Muscle layer of duodenum (tissue), 2 donors: Measurements from ENCODE around the gene ARHGEF16.

Experiments
- H3K27ac ChIP-seq: one replicate; pipeline ENCODE4 v1.7.0; 2013; ENCODE audit warnings: mild to moderate bottlenecking, low read length
- H3K27me3 ChIP-seq: one replicate; pipeline ENCODE4 v1.7.0; 2013; ENCODE audit warnings: low read depth, mild to moderate bottlenecking, control low read depth, low read length
- H3K36me3 ChIP-seq, 2 donors: one replicate each; pipeline ENCODE4 v1.7.0; 2013; ENCODE audit warnings: low read length in 2 of 2, control low read depth in 1 of 2, mild to moderate bottlenecking in 1 of 2; ENCODE audit not compliant: insufficient read depth in 2 of 2, control insufficient read depth in 1 of 2
- H3K4me1 ChIP-seq, 2 donors: one replicate each; pipeline ENCODE4 v1.7.0; 2013; ENCODE audit warnings: low read length in 2 of 2, mild to moderate bottlenecking in 2 of 2, control low read depth in 1 of 2, moderate library complexity in 1 of 2; ENCODE audit not compliant: insufficient read depth in 2 of 2, control insufficient read depth in 1 of 2
- H3K4me3 ChIP-seq, 2 donors: one replicate each; pipeline ENCODE4 v1.7.0; 2013; ENCODE audit warnings: low read length in 2 of 2, low read depth in 1 of 2, mild to moderate bottlenecking in 1 of 2
- H3K9me3 ChIP-seq, 2 donors: one replicate each; pipeline ENCODE4 v1.7.0; 2013; ENCODE audit warnings: low read length in 2 of 2, control low read depth in 1 of 2, mild to moderate bottlenecking in 1 of 2; ENCODE audit not compliant: control insufficient read depth in 1 of 2
- donor health status: healthy.

The ARHGEF16 gene

DNA sequence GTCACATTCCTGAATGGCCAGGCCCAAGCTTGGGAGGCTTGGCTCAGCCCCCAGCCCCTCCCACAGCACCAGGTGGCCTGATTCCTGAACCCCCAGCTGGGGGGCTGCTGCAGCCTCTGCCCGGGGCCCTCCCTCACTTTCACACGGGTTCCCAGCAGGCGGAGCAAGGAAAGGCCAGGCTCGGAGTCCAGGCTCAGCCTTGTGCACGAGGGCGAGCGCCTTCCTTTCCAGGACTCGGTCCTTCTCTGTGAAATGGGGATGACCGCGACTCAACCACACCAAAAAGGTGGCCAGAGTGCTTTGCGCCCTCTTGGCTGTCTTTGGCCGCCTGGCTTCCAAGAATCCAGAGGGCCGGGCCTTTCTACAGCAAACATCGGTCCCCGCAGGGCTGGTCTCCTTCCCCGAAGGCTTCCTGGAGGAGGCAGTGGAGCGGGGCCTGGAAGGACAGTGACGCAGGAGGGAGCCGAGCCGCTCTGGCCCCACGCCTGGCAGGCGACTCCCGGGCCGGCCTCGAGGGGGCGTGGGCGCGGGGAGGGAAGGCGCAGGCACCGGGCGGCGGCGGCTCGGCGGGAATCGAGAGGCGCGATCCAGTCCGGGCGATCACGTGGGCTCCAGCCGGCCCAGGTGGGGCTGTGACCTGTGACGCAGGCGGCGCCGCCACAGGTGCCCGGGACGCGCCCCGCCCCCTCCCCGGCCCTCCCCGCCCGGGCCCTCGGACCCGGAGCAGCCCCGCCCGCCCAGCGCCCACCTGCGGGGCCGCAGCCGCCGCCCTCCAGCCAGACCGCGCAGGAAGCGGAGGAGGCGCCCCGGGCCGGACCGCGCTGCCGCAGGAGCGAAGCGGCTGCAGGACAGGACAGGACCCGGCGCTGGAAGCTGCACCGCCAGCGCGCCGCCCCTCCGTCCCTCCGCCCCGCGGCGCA lies at the start of gene ARHGEF16:
ARHGEF16 (plus strand) TSS at position 775 of the 920 bp plus-strand sequence. CDS start 8,420 bp downstream, outside the sequence.
- Histone ChIP-seq H3K4me1 (peaks cover 0 to 26% of the 10 kb centered on the region in 2 donors), H3K9me3 (no peaks in the 10 kb centered on the region), H3K27ac (no peak within 1 kb of the TSS), H3K4me3 (peak within 1 kb of the TSS; percentile 39 to 64), H3K36me3 (no peaks in the 10 kb centered on the region), H3K27me3 (peaks cover 20% of the 10 kb centered on the region)

DNA sequence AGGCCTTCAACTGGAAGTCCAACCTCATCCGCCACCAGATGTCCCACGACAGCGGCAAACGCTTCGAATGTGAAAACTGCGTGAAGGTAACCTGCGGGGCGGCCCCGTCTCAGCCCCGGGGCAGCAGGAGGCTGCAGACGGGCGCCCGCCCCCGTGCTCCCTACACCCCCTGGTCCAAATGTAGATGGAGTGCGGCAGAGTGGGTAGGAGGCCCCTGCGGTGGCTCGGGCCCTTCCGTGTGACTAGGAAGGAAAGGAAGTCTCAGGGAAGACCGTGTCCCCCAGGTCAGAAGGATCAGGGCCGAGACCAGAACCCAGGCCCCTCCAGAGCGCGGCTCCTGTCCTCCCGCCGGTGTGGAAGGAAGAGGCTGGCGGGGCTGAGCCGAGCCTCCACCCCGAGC lies 49.7 kb upstream of the ARHGEF16 start:
- Histone ChIP-seq H3K9me3 (no peaks in the 10 kb centered on the region), H3K36me3 (no peaks in the 10 kb centered on the region), H3K4me1 (peaks cover 0 to 11% of the 10 kb centered on the region in 2 donors), H3K27ac (no peak overlapping the region), H3K4me3 (no peak overlapping the region), H3K27me3 (no peaks in the 10 kb centered on the region)

DNA sequence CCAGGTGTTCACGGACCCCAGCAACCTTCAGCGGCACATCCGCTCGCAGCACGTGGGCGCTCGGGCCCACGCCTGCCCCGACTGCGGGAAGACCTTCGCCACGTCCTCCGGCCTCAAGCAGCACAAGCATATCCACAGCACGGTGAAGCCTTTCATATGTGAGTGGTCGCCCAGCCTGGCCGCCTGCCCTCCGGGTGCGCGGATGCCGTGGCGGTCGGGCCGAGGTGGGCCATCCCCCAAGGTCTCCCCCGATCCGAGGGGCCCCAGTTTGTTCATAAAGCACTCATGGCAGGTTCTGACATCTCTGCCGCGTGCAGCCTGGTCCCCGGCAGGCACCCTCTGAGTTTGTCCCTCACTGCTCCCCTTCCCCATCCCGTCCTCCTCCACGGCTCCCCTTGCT lies 49.0 kb upstream of the ARHGEF16 start:
- H3K4me1 ChIP-seq, result peaks cover 0 to 11% of the 10 kb centered on the region in 2 donors
- H3K27ac ChIP-seq, result no peak overlapping the region
- H3K9me3 ChIP-seq, result no peaks in the 10 kb centered on the region
- H3K27me3 ChIP-seq, result no peaks in the 10 kb centered on the region
- H3K4me3 ChIP-seq, result no peak overlapping the region
- H3K36me3 ChIP-seq, result no peaks in the 10 kb centered on the region

DNA sequence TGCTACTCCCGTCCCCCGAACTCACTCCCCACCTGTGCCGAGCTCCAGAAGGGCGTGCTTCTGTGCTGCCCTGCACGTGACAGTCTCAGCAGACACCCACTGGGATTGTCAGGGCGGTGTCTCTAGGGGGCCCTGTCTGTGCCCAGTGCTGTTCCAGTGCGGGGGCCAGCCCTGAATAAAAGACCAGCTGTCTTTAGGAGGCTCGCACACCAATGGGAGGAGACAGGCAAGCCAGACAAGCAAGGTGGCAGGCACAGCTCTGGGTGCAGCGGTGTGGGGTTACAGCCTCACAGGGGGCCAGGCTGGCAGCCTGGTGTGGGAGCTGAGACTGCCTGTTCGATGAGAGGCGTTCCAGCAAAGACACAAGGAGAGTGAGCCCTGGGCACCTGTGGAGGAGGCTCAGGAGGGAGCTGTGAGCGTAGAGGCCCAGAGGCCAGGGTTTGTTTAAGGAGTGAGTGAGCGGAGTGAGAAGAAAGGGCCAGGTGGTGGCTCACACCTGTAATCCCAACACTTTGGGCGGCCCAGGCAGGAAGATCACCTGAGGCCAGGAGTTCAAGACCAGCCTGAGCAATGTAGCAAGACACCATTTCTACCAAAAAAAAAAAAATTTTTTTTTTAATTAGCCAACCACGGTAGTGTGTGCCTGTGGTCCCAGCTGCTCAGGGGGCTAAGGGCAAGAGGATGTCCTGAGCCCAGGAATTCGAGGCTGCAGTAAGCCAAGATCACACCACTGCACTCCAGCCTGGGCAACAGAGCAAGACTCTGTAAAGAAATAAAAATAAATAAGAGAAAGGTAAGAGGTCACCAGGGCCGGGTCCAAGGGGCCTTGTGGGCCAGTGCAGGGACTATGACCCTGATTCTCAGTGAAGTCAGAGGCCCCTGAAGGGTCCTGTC lies 48.2 kb upstream of the ARHGEF16 start:
- Histone ChIP-seq H3K27ac (no peak overlapping the region), H3K27me3 (no peaks in the 10 kb centered on the region), H3K36me3 (no peaks in the 10 kb centered on the region), H3K4me3 (no peak overlapping the region), H3K4me1 (peaks cover 0 to 11% of the 10 kb centered on the region in 2 donors), H3K9me3 (no peaks in the 10 kb centered on the region)

DNA sequence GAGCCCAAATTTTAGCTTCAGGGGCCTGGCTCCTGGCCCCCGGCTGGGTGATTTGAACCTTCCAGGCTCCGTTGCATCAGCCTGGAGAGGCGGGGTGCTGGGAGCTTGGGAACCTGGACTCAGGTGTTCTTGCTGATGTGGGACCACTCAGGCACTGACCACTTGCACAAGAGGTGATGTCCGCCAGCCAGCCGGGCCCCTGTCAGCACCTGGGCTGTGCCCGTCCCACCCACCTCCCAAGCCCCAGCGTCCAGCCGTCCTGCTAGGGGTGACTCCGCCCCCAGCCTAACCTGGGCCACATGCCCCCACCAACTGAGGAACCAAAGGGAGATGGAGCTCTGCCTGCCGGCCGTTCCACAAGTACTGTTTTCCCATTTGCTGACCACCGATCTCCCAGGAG lies 47.4 kb upstream of the ARHGEF16 start:
- H3K9me3 ChIP-seq, result no peaks in the 10 kb centered on the region
- H3K27me3 ChIP-seq, result no peaks in the 10 kb centered on the region
- H3K4me3 ChIP-seq, result no peak overlapping the region
- H3K36me3 ChIP-seq, result no peaks in the 10 kb centered on the region
- H3K4me1 ChIP-seq, result peaks cover 0 to 8% of the 10 kb centered on the region in 2 donors
- H3K27ac ChIP-seq, result no peak overlapping the region

DNA sequence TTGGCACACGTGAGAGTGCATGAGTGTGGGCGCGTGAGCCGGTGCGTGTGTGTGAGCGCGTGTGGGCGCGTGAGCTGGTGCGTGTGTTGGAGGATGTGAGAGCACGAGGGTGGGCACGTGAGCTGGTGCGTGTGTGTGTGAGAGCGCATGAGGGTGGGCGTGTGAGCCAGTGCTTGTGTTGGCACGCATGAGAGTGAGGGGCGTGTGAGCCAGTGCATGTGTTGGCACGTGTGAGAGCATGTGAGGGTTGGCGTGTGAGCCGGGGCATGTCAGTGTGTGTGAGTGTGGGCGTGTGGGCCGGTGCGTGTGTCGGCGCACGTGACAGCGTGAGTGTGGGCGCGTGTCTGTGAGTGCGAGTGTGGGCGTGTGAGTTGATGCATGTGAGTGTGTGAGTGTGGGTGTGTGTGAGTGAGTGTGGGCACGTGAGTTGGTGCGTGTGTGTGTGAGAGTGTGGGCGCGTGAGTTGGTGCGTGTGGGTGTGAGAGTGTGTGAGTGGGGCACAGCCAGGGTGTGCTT lies 45.7 kb upstream of the ARHGEF16 start:
- no peaks in the 10 kb centered on the region for H3K4me1 ChIP-seq
- no peak overlapping the region for H3K27ac ChIP-seq
- H3K27me3 ChIP-seq, result no peaks in the 10 kb centered on the region
- no peaks in the 10 kb centered on the region for H3K36me3 ChIP-seq
- no peaks in the 10 kb centered on the region for H3K9me3 ChIP-seq
- H3K4me3 ChIP-seq, result no peak overlapping the region

DNA sequence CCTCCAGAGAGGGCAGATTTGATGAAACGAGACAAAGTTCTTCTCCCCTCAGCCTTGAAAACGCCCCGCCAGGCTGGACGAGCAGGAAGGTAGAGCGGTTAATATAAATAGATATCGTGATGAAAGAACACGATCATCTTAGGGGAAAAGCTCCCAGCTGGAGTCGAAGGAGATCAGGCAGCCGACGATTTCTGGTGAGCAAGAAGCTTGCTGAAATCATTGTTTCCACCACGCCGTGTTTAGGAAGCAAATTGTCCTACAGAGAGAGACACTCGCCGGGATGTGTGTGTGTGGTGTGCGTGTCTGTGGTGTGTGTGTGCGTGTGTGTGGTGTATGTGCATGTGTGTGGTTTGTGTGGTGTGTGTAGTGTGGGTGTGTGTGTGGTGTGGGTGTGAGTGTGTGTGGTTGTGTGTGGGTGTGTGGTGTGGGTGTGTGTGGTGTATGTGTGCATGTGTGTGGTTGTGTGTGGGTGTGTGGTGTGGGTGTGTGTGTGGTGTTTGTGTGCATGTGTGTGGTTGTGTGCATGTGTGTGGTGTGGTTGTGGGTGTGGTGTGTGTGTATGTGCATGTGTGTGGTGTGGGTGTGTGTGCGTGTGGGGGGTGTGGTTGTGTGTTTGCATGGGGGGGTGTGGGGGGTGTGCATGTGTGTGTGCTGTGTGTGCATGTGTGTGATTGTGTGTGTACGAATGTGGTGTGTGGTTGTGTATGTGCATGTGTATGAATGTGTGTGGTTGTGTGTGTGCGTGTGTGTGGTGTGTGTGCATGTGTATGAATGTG lies 44.9 kb upstream of the ARHGEF16 start:
- Histone ChIP-seq H3K4me1 (no peaks in the 10 kb centered on the region), H3K9me3 (no peaks in the 10 kb centered on the region), H3K4me3 (no peak overlapping the region), H3K36me3 (no peaks in the 10 kb centered on the region), H3K27ac (no peak overlapping the region), H3K27me3 (no peaks in the 10 kb centered on the region)

DNA sequence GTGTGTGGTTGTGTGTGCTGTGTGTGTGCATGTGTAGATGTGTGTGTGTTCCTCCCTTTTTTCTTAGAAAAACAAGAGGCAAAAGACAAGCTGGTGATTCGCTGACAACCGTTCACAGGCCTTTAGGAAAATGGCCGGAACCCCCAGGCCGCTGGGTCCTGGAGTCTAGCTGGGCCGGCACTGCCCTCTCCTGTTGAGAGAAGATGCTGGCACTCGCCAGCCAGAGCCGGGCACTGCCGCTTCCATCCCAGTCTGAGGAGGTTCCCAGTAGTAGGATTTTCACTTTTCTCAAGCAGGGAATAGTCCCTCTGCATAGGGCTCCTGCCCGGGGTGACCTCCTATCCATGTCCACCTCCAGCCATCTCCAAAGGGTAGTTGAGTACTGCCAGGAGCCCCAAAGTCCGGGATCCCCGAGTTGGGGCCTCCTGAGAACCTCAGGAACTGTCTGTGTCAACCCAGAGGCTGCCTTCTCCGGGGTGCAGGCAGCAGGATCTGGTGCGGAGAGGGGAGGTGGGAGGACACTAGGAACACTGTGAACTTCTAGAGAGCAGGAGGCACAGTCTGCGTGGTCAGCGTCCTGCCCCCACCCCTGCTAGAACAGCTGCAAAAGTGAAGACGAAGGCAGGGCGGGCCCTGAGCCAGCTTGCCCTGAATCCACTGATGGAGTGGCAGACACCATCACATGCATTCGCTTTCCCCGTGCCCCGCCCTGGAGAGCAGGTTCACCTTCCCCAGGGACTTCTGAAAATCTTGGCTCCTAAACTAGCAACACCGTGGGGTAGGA lies 44.1 kb upstream of the ARHGEF16 start:
- H3K4me3 ChIP-seq, result no peak overlapping the region
- H3K4me1 ChIP-seq, result no peaks in the 10 kb centered on the region
- H3K9me3 ChIP-seq, result no peaks in the 10 kb centered on the region
- H3K27me3 ChIP-seq, result no peaks in the 10 kb centered on the region
- no peak overlapping the region for H3K27ac ChIP-seq
- no peaks in the 10 kb centered on the region for H3K36me3 ChIP-seq

DNA sequence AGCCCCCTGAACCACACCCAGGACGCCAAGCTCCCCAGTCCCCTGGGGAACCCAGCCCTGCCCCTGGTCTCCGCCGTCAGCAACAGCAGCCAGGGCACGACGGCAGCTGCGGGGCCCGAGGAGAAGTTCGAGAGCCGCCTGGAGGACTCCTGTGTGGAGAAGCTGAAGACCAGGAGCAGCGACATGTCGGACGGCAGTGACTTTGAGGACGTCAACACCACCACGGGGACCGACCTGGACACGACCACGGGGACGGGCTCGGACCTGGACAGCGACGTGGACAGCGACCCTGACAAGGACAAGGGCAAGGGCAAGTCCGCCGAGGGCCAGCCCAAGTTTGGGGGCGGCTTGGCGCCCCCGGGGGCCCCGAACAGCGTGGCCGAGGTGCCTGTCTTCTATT lies 42.7 kb upstream of the ARHGEF16 start:
- Histone ChIP-seq H3K36me3 (no peaks in the 10 kb centered on the region), H3K27me3 (no peaks in the 10 kb centered on the region), H3K27ac (no peak overlapping the region), H3K9me3 (peaks cover 3 to 6% of the 10 kb centered on the region in 2 donors), H3K4me1 (no peaks in the 10 kb centered on the region), H3K4me3 (no peak overlapping the region)

DNA sequence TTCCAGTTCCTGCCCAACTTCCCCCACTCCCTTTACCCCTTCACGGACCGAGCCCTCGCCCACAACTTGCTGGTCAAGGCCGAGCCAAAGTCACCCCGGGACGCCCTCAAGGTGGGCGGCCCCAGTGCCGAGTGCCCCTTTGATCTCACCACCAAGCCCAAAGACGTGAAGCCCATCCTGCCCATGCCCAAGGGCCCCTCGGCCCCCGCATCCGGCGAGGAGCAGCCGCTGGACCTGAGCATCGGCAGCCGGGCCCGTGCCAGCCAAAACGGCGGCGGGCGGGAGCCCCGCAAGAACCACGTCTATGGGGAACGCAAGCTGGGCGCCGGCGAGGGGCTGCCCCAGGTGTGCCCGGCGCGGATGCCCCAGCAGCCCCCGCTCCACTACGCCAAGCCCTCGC lies 42.1 kb upstream of the ARHGEF16 start:
- H3K4me1 ChIP-seq, result no peaks in the 10 kb centered on the region
- H3K36me3 ChIP-seq, result no peaks in the 10 kb centered on the region
- no peak overlapping the region for H3K4me3 ChIP-seq
- H3K27ac ChIP-seq, result no peak overlapping the region
- H3K9me3 ChIP-seq, result peaks cover 5 to 8% of the 10 kb centered on the region in 2 donors
- H3K27me3 ChIP-seq, result no peaks in the 10 kb centered on the region
